Spleen (tissue), 11 donors: ENCODE measurements around the gene ALKAL2. TPM values are rescaled to one million over a fixed set of nuclear protein-coding genes. Genes with fewer than 3 reads are reported as not detected.

Experiments
- DNase-seq: peaks from one replicate; pipeline ENCODE4 v3.0.0-alpha.2; 2020
- H3K27ac ChIP-seq, 8 donors: fragments of 200-600 bp; sonication (generic) in 7 of 8; 1 replicate in 4 of 8; 2 replicates in 4 of 8; pipeline versions ENCODE4 v1.5.0 to v1.8.0; 2016 to 2021; ENCODE audit warnings: inconsistent platforms in 4 of 8, mild to moderate bottlenecking in 4 of 8, moderate library complexity in 1 of 8
- H3K27me3 ChIP-seq, 7 donors: fragments of 200-600 bp; sonication (generic) in 6 of 7; replicated peaks in 1 of 7; 1 replicate in 4 of 7; 2 replicates in 3 of 7; pipeline versions ENCODE4 v1.5.0 to v1.8.0; 2016 to 2021; ENCODE audit warnings: inconsistent platforms in 3 of 7, mild to moderate bottlenecking in 1 of 7
- H3K36me3 ChIP-seq, 6 donors: fragments of 200-600 bp; sonication (generic) in 5 of 6; 1 replicate in 4 of 6; 2 replicates in 2 of 6; pipeline versions ENCODE4 v1.5.0 to v1.8.0; 2016 to 2021; ENCODE audit warnings: inconsistent platforms in 2 of 6
- H3K4me1 ChIP-seq, 6 donors: fragments of 200-600 bp; sonication (generic) in 5 of 6; 1 replicate in 3 of 6; 2 replicates in 3 of 6; pipeline versions ENCODE4 v1.5.0 to v1.8.0; 2016 to 2021; ENCODE audit warnings: inconsistent platforms in 3 of 6
- H3K4me3 ChIP-seq, 8 donors: fragments of 200-600 bp; sonication (generic) in 7 of 8; 1 replicate in 4 of 8; 2 replicates in 4 of 8; pipeline versions ENCODE4 v1.5.0 to v1.8.0; 2016 to 2021; ENCODE audit warnings: inconsistent platforms in 4 of 8, mild to moderate bottlenecking in 4 of 8, moderate library complexity in 2 of 8
- H3K9me3 ChIP-seq, 8 donors: fragments of 200-600 bp; sonication (generic) in 7 of 8; 1 replicate in 4 of 8; 2 replicates in 4 of 8; pipeline versions ENCODE4 v1.5.0 to v1.8.0; 2016 to 2021; ENCODE audit warnings: inconsistent platforms in 4 of 8
- POLR2A ChIP-seq, 3 donors: fragments of 450-650 bp; IDR thresholded peaks; one replicate each; pipeline ENCODE4 v1.5.1; 2017; ENCODE audit warnings: antibody characterized with exemption in 3 of 3, mild to moderate bottlenecking in 1 of 3
- POLR2AphosphoS5 ChIP-seq, 3 donors: sonication (generic); formaldehyde crosslinking; IDR thresholded peaks; one replicate each; pipeline ENCODE4 v1.5.1; 2017; ENCODE audit warnings: antibody characterized with exemption in 3 of 3
- WGBS, 5 donors: extraction: QIAGEN DNeasy Blood & Tissue Kit in 3 of 5; methylation state at CpG; one replicate each; pipeline versions ENCODE4 v1.1.5 to v1.1.7; 2013 to 2018; 5-methylcytosine and 5-hydroxymethylcytosine counted together
- intact Hi-C: fragments of 100-400 bp; cut with DNase I; formaldehyde crosslinking; loops from one replicate; pipeline ENCODE4 v1.15.0; 2023; ENCODE audit warnings: low total_unique reads
- polyA plus RNA-seq, 3 donors: library from polyadenylated mRNA; stranded (reverse); fragments of 200-250 nt; gene quantifications; one replicate each; pipeline ENCODE4 v1.2.1, GENCODE V29; 2013
- total RNA-seq, 7 donors: library from RNA; depleted of rRNA in 3 of 7; stranded (reverse); fragments of >200 nt in 3 of 7; fragmentation: NEBNext Ultra II Directional in 4 of 7; extraction: Animal tissue kit (Norgen Biotek cat#: 25700) in 4 of 7; gene quantifications; one replicate each; pipeline versions ENCODE4 v1.1.0 to v1.2.1, GENCODE V29; 2016 to 2021
- TF ChIP-seq, protein P1 (sequence below), 11 experiments: fragments of 200-600 bp in 7 of 11; fragments of 450-650 bp in 4 of 11; sonication (generic) in 4 of 11; IDR thresholded peaks in 8 of 11; conservative IDR thresholded peaks in 3 of 11; 1 replicate in 7 of 11; 2 replicates in 4 of 11; pipeline versions ENCODE4 v1.4.0 to v1.8.0; 2016 to 2021; ENCODE audit warnings: antibody characterized with exemption in 11 of 11, inconsistent platforms in 4 of 11, mild to moderate bottlenecking in 1 of 11
- donor health status: healthy with polysubstance abuse.
- donor health status: DM: no; HTN: no; CAD: no; lungs with moderate emphysema.
- donor health status: DM: no; HTN: no; CAD: no.
- donor health status: Bipolar disorder and iron deficiency.
- donor health status: healthy.
- donor health status: DM: no; HTN: no; CAD: no.
- donor health status: DM: yes; HTN: yes; CAD: no.

Gene ALKAL2
- total and polyA plus RNA-seq, 10 donors = 2.1 to 22.9 (median 5.1) TPM

DNA sequence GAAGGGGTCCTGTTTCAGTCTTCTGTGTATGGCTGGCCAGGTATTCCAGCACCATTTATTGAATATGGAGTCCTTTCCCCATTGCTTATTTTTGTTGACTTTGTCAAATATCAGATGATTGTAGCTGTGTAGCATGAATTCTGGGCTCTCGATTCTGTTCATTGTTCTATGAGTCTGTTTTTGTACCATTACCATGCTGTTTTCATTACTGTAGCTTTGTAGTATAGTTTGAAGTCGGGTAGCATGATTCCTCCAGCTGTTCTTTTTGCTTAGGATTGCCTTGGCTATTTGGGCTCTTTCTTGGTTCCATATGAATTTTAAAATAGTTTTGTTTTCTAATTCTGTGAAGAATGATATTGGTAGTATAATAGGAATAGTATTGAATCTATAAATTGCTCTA is 30.0 kb downstream of the ALKAL2 start:
- no peaks in the 10 kb centered on the region for H3K27me3 ChIP-seq
- TF ChIP-seq, protein P1, sequence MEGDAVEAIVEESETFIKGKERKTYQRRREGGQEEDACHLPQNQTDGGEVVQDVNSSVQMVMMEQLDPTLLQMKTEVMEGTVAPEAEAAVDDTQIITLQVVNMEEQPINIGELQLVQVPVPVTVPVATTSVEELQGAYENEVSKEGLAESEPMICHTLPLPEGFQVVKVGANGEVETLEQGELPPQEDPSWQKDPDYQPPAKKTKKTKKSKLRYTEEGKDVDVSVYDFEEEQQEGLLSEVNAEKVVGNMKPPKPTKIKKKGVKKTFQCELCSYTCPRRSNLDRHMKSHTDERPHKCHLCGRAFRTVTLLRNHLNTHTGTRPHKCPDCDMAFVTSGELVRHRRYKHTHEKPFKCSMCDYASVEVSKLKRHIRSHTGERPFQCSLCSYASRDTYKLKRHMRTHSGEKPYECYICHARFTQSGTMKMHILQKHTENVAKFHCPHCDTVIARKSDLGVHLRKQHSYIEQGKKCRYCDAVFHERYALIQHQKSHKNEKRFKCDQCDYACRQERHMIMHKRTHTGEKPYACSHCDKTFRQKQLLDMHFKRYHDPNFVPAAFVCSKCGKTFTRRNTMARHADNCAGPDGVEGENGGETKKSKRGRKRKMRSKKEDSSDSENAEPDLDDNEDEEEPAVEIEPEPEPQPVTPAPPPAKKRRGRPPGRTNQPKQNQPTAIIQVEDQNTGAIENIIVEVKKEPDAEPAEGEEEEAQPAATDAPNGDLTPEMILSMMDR (IDR thresholded peaks at IDR 0.05 in 8 of 11, conservative IDR thresholded peaks at IDR 0.05 in 3 of 11) = no peak

DNA sequence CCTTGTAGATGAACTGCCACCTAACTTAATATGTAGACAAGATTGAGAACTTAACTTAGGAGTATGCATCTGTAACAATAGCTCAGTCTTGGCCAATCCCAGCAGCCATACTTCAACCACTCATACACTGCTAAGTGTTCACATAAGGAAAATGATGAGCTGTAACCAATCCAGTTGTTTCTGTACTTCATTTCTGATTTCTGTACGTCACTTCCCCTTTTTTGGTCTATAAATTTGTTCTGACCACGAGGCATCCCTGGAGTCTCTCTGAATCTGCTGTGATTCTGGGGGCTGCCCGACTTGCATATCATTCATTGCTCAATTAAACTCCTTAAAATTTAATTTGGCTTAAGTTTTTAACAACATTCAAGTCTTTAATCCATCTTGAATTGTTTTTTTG is 30.5 kb downstream of the ALKAL2 start:
- Histone ChIP-seq H3K27ac (no peak overlapping the region), H3K9me3 (peaks cover 0 to 23% (median 15%) of the 10 kb centered on the region in 8 donors), H3K4me1 (peaks cover 0 to 24% (median 7%) of the 10 kb centered on the region in 6 donors), H3K4me3 (no peak overlapping the region), H3K27me3 (no peaks in the 10 kb centered on the region), H3K36me3 (peaks cover 0 to 2% (median 0%) of the 10 kb centered on the region in 6 donors)
- intact Hi-C loops = no loop called here
- DNase-seq = no peak
- TF ChIP-seq, protein P1 (IDR thresholded peaks at IDR 0.05 in 8 of 11, conservative IDR thresholded peaks at IDR 0.05 in 3 of 11) = no peak
- TF ChIP-seq POLR2AphosphoS5 (IDR thresholded peaks at IDR 0.05) (no peak), POLR2A (IDR thresholded peaks at IDR 0.05) (no peak)
- 55 to 71% (median 58%) methylated on average over 3 of the region's 3 CpGs for WGBS, 5 donors

More for the DNA sequence above, 30.0 kb downstream of the ALKAL2 start:
- WGBS, 5 donors = 96 to 98% (median 97%) methylated on average over 2 of the region's 2 CpGs
- no peaks in the 10 kb centered on the region for H3K36me3 ChIP-seq
- intact Hi-C loops = no loop called here
- no peak overlapping the region for H3K4me3 ChIP-seq
- peaks cover 0 to 28% (median 7%) of the 10 kb centered on the region in 6 donors for H3K4me1 ChIP-seq
- peaks cover 0 to 23% (median 15%) of the 10 kb centered on the region in 8 donors for H3K9me3 ChIP-seq
- DNase-seq = no peak
- no peak overlapping the region for H3K27ac ChIP-seq

DNA sequence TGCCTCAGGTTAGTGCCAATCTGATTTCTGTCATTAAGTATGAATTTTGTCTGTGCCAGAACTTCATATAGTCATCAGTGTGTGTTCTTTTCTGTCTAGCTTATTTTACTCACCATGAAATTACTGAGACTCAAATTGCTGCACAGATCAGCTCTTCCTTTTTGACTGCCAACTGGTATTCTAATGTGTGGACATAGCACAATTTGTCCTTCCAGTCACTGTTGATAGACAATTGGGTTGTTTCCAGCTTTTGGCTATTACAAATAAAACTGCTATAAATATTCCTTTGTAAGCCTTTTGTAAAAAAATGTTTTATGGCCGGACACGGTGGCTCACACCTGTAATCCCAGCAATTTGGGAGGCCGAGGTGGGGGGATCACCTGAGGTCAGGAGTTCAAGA is 31.8 kb downstream of the ALKAL2 start:
- WGBS, 5 donors = 88 to 96% (median 92%) methylated on average over 3 of the region's 3 CpGs
- no peak overlapping the region for H3K27ac ChIP-seq

DNA sequence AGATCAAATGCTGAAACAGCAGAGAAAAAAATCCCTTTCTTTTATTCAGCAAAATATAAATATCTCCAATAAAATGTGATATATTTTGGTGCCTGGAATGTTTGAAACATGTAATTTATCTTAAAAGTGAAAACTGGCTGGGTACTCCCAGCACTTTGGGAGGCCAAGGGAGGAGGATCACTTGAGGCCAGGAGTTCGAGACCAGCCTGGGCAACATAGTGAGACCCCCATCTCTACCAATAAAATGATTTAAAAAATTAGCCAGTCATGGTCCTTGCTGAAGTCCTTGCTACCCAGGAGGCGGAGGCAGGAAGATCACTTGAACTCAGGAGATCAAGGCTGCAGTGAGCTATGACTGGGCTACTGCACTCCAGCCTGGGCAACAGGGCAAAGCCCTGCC is 32.7 kb downstream of the ALKAL2 start:
- TF ChIP-seq POLR2AphosphoS5 (IDR thresholded peaks at IDR 0.05) (no peak), POLR2A (IDR thresholded peaks at IDR 0.05) (no peak)
- TF ChIP-seq, protein P1 (IDR thresholded peaks at IDR 0.05 in 8 of 11, conservative IDR thresholded peaks at IDR 0.05 in 3 of 11) = no peak
- Histone ChIP-seq H3K4me3 (no peak overlapping the region), H3K4me1 (peaks cover 0 to 6% (median 3%) of the 10 kb centered on the region in 6 donors), H3K27ac (no peak overlapping the region), H3K9me3 (peaks cover 0 to 23% (median 15%) of the 10 kb centered on the region in 8 donors), H3K36me3 (peaks cover 0 to 24% (median 2%) of the 10 kb centered on the region in 6 donors), H3K27me3 (no peaks in the 10 kb centered on the region)
- 83 to 98% (median 90%) methylated on average over 2 of the region's 2 CpGs for WGBS, 5 donors
- no peak for DNase-seq
- intact Hi-C loops = no loop called here

More for the DNA sequence above, 31.8 kb downstream of the ALKAL2 start:
- no peaks in the 10 kb centered on the region for H3K27me3 ChIP-seq
- intact Hi-C loops = no loop called here
- DNase-seq = no peak
- H3K36me3 ChIP-seq = peaks cover 0 to 15% (median 2%) of the 10 kb centered on the region in 6 donors
- peaks cover 0 to 15% (median 7%) of the 10 kb centered on the region in 6 donors for H3K4me1 ChIP-seq
- TF ChIP-seq, protein P1 (IDR thresholded peaks at IDR 0.05 in 8 of 11, conservative IDR thresholded peaks at IDR 0.05 in 3 of 11) = no peak
- TF ChIP-seq POLR2AphosphoS5 (IDR thresholded peaks at IDR 0.05) (no peak), POLR2A (IDR thresholded peaks at IDR 0.05) (no peak)
- H3K4me3 ChIP-seq = no peak overlapping the region
- peaks cover 0 to 23% (median 15%) of the 10 kb centered on the region in 8 donors for H3K9me3 ChIP-seq
